ENCODE data around the gene TCN2.

- TF ChIP-seq, protein P1, sequence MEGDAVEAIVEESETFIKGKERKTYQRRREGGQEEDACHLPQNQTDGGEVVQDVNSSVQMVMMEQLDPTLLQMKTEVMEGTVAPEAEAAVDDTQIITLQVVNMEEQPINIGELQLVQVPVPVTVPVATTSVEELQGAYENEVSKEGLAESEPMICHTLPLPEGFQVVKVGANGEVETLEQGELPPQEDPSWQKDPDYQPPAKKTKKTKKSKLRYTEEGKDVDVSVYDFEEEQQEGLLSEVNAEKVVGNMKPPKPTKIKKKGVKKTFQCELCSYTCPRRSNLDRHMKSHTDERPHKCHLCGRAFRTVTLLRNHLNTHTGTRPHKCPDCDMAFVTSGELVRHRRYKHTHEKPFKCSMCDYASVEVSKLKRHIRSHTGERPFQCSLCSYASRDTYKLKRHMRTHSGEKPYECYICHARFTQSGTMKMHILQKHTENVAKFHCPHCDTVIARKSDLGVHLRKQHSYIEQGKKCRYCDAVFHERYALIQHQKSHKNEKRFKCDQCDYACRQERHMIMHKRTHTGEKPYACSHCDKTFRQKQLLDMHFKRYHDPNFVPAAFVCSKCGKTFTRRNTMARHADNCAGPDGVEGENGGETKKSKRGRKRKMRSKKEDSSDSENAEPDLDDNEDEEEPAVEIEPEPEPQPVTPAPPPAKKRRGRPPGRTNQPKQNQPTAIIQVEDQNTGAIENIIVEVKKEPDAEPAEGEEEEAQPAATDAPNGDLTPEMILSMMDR (IDR thresholded peaks at IDR 0.05) = peak; percentile 12
- TF ChIP-seq EZH2phosphoT487 (IDR thresholded peaks at IDR 0.05) = no peak
These were observed 49.7 kb upstream of the TCN2 start for GRCh38 chr22:30557243-30557642.

Data from neural progenitor cell (in vitro differentiated cells).